22Rv1 (cell line): ENCODE data around the gene CACNA1F.

Source experiments
- ZFX ChIP-seq: fragments of 450-650 bp; IDR thresholded peaks from 2 replicates; pipeline ENCODE4 v1.6.1; 2017; ENCODE audit warnings: antibody characterized with exemption, borderline replicate concordance
- TF ChIP-seq, protein P1 (sequence below): fragments of 450-650 bp; IDR thresholded peaks from 2 replicates; pipeline ENCODE4 v1.5.1; 2017; ENCODE audit warnings: mild to moderate bottlenecking

DNA sequence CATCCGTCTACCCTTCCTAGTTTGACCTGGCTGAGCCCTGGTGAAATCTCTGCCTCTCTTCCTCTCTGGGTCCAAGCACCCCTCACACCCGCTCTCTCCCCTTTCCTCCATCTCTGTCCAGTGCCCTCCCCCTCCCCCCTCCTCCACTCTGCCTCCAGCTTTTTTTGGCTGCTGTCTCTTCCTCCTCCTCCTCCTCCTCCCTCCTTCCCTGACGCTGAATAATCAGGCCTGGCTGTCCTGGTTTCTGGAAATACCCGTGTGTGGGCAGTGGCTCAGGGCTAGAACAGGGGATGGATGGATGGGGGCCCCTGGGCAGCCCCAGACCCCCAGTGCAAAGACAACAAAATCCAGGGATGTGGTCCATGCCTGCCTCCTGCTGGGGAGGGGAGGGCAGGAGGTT is 28.4 kb downstream of the CACNA1F start:
- TF ChIP-seq, protein P1, sequence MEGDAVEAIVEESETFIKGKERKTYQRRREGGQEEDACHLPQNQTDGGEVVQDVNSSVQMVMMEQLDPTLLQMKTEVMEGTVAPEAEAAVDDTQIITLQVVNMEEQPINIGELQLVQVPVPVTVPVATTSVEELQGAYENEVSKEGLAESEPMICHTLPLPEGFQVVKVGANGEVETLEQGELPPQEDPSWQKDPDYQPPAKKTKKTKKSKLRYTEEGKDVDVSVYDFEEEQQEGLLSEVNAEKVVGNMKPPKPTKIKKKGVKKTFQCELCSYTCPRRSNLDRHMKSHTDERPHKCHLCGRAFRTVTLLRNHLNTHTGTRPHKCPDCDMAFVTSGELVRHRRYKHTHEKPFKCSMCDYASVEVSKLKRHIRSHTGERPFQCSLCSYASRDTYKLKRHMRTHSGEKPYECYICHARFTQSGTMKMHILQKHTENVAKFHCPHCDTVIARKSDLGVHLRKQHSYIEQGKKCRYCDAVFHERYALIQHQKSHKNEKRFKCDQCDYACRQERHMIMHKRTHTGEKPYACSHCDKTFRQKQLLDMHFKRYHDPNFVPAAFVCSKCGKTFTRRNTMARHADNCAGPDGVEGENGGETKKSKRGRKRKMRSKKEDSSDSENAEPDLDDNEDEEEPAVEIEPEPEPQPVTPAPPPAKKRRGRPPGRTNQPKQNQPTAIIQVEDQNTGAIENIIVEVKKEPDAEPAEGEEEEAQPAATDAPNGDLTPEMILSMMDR: no peak
- no peak for TF ChIP-seq ZFX
